Activated T-cell treated with anti-CD3 and anti-CD28 coated beads for 4 hours (primary cell): ENCODE measurements around the gene PHACTR1.
"Not testable (repeated sequence)": the region's sequence is repeated elsewhere in the genome, so short reads cannot be mapped to it uniquely, and the experiment has no call there.

Experiments
- DNase-seq: peaks from one replicate; pipeline ENCODE4 v3.0.0-alpha.2; 2020

The PHACTR1 gene

GRCh38 chr6:13120483-13121482 is 404.2 kb downstream of the PHACTR1 start:
- DNase-seq, result no peak

- no peak for DNase-seq
Observed at GRCh38 chr6:13124131-13124530, 407.6 kb downstream of the PHACTR1 start.

GRCh38 chr6:13125841-13126240 is 409.3 kb downstream of the PHACTR1 start:
- DNase-seq, result no peak

GRCh38 chr6:13131935-13132661 is 415.5 kb downstream of the PHACTR1 start:
- DNase-seq, result no peak

GRCh38 chr6:13133894-13134293 is 417.3 kb downstream of the PHACTR1 start:
- DNase-seq, result not testable (repeated sequence)

GRCh38 chr6:13135152-13135551 is 418.6 kb downstream of the PHACTR1 start:
- DNase-seq, result no peak

- no peak for DNase-seq
Observed at GRCh38 chr6:13139119-13139518, 422.6 kb downstream of the PHACTR1 start.

GRCh38 chr6:13140980-13141379 is 424.4 kb downstream of the PHACTR1 start:
- no peak for DNase-seq

GRCh38 chr6:13141387-13141786 is 424.8 kb downstream of the PHACTR1 start:
- DNase-seq, result no peak

- DNase-seq, result no peak
Observed at GRCh38 chr6:13142611-13143010, 426.0 kb downstream of the PHACTR1 start.

GRCh38 chr6:13146442-13146841 is 429.9 kb downstream of the PHACTR1 start:
- DNase-seq, result no peak

GRCh38 chr6:13147376-13147775 is 430.8 kb downstream of the PHACTR1 start:
- no peak for DNase-seq

- DNase-seq, result no peak
Observed at GRCh38 chr6:13147782-13148181, 431.2 kb downstream of the PHACTR1 start.

GRCh38 chr6:13152764-13153163 is 436.2 kb downstream of the PHACTR1 start:
- no peak for DNase-seq

GRCh38 chr6:13156381-13156780 is 439.8 kb downstream of the PHACTR1 start:
- DNase-seq, result no peak

- DNase-seq, result no peak
Observed at GRCh38 chr6:13157293-13157692, 440.7 kb downstream of the PHACTR1 start.

GRCh38 chr6:13159300-13159699 is 442.7 kb downstream of the PHACTR1 start:
- DNase-seq, result no peak

- DNase-seq, result not testable (repeated sequence)
Observed at GRCh38 chr6:13159822-13160221, 443.3 kb downstream of the PHACTR1 start.

GRCh38 chr6:13163161-13163944 is 446.8 kb downstream of the PHACTR1 start:
- DNase-seq, result no peak

- DNase-seq, result no peak
Observed at GRCh38 chr6:13164291-13164690, 447.7 kb downstream of the PHACTR1 start.

GRCh38 chr6:13165502-13166172 is 449.1 kb downstream of the PHACTR1 start:
- no peak for DNase-seq

- DNase-seq, result no peak
Observed at GRCh38 chr6:13166269-13166668, 449.7 kb downstream of the PHACTR1 start.
